T1000 (cell line): ENCODE measurements around the gene ATF1.
"Not testable (repeated sequence)": the region's sequence is repeated elsewhere in the genome, so short reads cannot be mapped to it uniquely, and the experiment has no call there.

Source experiments
- DNase-seq: peaks from one replicate; lab custom pipeline; 2025; ENCODE audit warnings: mixed read lengths; lab: John Stamatoyannopoulos, UW

The ATF1 gene

GRCh38 chr12:50803230-50803875 is 39.5 kb downstream of the ATF1 start:
- DNase-seq = no peak

- DNase-seq = no peak
These were observed 42.3 kb downstream of the ATF1 start for GRCh38 chr12:50806176-50806575.

- DNase-seq = not testable (repeated sequence)
These were observed 45.2 kb downstream of the ATF1 start for GRCh38 chr12:50809131-50809530.

- not testable (repeated sequence) for DNase-seq
These were observed 51.0 kb downstream of the ATF1 start for GRCh38 chr12:50814921-50815320.

- DNase-seq = no peak
These were observed 56.3 kb downstream of the ATF1 start for GRCh38 chr12:50820177-50820576.

GRCh38 chr12:50822082-50822481 is 58.2 kb downstream of the ATF1 start:
- DNase-seq = no peak

GRCh38 chr12:50823724-50824123 is 59.8 kb downstream of the ATF1 start:
- DNase-seq = not testable (repeated sequence)

GRCh38 chr12:50824914-50825313 is 61.0 kb downstream of the ATF1 start:
- DNase-seq = no peak

GRCh38 chr12:50825372-50825838 is 61.5 kb downstream of the ATF1 start:
- DNase-seq = no peak

GRCh38 chr12:50828121-50828520 is 64.2 kb downstream of the ATF1 start:
- no peak for DNase-seq

GRCh38 chr12:50828886-50829285 is 65.0 kb downstream of the ATF1 start:
- no peak for DNase-seq

GRCh38 chr12:50833801-50834200 is 69.9 kb downstream of the ATF1 start:
- DNase-seq = not testable (repeated sequence)

GRCh38 chr12:50839042-50839441 is 75.1 kb downstream of the ATF1 start:
- no peak for DNase-seq

- DNase-seq = no peak
These were observed 77.0 kb downstream of the ATF1 start for GRCh38 chr12:50840809-50841487.

GRCh38 chr12:50841716-50842531 is 78.0 kb downstream of the ATF1 start:
- no peak for DNase-seq

- DNase-seq = no peak
These were observed 79.0 kb downstream of the ATF1 start, which contains the start of gene TMPRSS12 for GRCh38 chr12:50842637-50843493. TSS of gene TMPRSS12 (plus strand) at chr12:50842926. CDS start at chr12:50842965, 39 bp downstream.

- DNase-seq = no peak
These were observed 81.2 kb downstream of the ATF1 start for GRCh38 chr12:50845021-50845647.

GRCh38 chr12:50848963-50849362 is 85.1 kb downstream of the ATF1 start:
- DNase-seq = no peak

- DNase-seq = not testable (repeated sequence)
These were observed 91.3 kb downstream of the ATF1 start for GRCh38 chr12:50855218-50855617.

GRCh38 chr12:50855679-50856078 is 91.8 kb downstream of the ATF1 start:
- not testable (repeated sequence) for DNase-seq
